Activated T-cell treated with anti-CD3 and anti-CD28 coated beads, Interleukin-2, amount 50 U/mL, for 48 hours (primary cell): ENCODE data around the gene ZC3H7A.
"Not testable (repeated sequence)": the region's sequence is repeated elsewhere in the genome, so short reads cannot be mapped to it uniquely, and the experiment has no call there.

Experiments
- DNase-seq, 2 experiments: peaks; one replicate each; pipeline ENCODE4 v3.0.0-alpha.2; 2020

ZC3H7A gene

DNA sequence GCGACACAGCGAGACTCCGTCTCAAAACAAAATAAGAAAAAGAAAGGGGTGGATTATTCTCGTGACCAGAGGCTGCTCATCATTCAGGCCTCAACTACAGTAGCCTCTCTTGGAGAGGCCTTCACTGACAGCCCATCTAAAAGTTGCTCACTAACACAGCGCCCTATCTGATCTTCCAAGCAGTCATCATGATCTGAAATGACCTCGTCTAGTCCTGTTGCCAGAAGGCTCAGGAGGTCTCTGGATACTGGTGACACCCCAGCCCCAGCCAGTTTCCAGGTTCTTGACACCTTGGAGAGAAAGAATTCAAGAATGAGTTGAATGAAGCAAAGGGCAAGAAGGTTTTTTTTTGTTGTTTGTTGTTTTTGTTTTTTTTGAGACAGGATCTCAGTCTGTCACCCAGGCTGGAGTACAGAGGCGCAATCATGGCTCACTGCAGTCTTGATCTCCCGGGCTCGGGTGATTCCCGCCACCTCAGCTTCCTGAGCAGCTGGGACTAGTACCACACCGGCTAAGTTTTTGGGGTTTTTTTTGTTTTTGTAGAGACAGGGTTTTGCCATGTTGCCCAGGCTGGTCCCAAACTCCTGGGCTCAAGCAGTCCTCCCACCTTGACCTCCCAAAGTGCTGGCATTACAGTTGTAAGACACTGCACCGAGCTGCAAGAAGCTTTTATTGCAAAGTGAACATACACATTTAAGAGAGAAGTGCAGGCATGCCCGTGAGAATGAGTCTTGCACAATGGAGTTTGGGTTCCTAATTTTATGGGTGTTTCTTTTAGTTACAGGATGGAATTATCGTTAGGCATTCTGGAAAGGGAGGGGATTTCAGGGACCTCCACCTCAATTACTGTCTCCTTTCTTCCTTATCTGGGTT, 2.7 kb upstream of the ZC3H7A start:
- no peak for DNase-seq

DNA sequence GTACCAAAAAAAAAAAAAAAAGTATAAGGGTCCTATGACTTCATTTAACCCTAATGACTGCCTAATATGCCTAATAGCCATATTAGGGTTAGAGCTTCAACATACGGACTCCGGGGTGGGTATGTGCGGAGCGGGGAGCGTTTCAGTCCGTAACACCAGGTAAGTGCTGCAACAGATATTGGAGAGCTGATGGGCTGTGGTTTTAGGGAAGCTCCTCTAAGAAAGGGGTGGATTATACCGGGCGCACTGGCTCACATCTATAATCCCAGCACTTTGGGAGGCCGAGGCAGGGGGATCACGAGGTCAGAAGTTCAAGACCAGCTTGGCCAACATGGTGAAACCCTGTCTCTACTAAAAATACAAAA, 1.9 kb upstream of the ZC3H7A start:
- no peak for DNase-seq

DNA sequence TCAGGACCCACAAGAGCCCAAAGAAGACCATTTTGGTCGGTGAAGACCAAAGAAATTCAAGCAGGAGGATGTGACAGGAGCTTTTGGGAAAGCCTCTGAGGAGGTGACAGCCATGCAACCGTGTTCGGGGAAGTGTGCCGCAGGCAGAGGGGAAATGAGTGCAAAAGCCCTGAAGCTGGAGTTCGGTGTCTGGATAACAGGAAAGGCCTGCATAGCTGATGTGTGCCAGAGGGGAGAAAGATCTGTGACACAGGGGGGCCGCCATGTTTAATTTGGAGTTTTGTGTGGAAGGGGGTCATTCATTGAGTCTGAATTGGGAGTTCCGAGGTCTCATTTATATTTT, 870 bp upstream of the ZC3H7A start:
- DNase-seq: peak in 1 of 2 experiments; percentile 55

DNA sequence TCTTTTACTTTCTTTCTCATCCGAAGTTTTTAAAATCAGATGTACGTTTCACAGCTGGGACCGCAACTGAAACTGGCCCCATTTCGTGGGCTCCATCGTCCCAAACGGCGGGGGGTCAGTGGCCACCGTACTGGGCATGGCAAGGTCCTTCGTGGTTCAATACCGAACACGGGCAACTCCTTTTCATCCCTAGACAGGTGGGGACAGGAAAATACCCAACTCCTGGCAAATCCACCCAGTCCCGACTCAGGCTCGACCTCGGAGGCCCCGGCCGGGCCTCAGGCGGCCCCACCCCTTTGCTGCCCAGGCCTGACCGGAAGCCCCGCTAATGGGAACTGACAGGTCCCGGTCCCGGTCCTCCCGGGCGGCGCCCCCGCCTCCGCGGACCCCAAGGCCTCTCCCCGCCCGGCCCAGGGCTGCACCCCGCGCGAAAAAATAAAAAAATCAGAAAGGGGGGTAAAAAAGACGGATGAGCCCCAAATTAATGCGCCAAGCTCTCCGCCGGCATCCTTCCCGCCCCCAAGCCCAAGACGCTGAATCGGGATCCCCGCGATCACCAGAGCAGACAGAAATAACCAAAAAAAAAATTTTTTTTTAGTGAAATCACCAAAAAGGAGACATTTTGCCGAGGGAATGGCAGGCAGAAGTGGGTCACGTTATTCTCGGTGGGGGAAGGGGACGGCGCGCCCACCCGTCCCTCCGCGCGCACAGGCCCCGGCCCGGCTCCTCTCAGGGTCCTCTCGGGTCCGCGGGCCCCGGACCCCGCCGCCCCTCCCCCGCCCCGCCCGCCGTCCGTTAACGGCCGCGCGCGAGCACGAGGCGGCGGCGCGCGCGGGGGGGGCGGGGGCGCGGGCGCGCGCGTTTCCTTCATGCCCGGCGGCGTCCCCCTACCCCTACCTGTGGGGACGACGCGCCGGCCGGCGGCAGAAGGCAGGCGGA, 562 bp downstream of the ZC3H7A start:
- DNase-seq: peak; percentile 43 to 52

DNA sequence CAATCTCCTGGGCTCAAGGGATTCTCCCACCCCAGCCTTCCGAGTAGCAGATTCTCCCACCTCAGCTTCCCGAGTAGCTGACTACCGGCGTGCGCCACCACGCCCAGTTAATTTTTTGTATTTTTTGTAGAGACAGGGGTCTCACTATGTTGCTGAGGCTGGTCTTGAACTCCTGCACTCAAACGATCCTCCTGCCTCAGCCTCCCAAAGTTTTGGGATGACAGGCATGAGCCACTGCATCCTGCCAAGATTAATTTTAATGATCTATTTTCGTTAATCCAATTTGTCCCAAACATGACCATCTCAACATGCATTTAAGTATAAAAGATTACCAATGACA, 1.2 kb downstream of the ZC3H7A start:
- no peak for DNase-seq

DNA sequence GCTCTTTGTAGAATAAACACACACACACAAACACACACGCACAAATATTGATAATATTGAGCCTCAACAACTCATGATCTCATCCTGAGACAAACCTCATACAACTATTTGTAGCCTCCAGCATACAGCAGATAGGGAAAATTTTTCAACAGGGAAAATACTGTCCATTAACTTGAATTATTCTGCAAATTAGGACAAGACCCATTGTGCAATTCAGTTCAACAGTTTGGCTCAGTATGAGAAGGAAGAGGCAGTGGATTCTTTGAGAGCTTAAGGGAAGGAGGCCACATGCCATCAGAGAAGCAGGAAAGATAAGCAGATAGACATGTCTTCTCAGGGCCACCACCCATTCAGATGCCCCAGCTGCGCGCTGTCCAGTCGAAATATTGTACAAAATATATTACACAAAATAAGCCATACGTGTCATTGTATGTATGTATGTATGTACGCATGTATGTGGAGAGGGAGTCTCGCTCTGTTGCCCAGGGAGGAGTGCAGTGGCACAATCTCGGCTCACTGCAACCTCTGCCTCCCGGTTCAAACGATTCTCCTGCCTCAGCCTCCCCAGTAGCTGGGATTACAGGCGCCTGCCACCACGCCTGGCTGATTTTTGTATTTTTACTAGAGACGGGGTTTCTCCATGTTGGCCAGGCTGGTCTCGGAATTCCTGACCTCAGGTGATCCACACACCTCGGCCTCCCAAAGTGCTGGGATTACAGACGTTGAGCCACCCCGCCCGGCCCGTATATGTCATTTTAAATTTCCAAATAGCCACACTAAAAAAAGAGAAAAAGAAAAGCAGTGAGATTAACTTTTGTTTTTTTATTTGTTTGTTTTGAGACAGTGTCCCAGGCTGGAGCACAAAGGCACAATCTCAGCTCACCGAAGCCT, 1.8 kb downstream of the ZC3H7A start:
- DNase-seq: no peak

DNA sequence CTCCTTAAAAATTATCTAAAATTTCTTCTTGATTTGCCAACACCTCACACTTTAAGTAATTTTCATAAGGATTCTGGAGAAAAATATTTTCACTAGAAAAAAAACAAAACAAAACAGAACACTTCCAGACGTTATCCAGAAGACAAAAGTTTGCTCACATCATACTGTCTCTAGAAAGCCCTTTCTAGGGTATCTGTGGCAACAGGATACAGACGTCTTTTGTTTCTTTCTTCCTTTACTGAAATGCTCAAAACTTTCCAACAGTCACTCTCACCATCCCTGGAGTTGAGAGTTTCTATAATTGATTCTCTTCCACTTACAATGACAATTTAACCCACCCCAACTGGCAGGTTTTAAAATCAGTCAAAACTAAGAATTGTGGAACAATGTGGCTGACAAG, 2.6 kb downstream of the ZC3H7A start:
- no peak for DNase-seq

DNA sequence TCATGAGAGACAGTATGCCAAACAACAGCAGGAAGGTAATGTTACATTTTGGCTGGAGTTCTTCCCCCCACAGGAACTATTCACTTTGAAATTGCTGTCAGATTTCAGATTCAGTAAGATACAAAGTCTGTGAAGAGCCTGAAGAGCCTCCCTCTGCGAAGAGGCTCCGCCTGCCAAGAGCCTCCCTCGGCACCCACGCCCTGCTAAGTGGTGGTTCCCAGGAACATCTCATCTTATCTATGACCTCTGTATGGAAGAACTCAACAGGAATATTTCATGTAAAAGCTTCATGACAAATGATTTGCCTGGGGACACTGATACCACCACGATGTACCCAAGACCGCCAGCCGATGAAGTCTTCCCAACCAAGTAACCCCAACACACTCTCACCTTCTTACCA, 3.2 kb downstream of the ZC3H7A start:
- DNase-seq: no peak

DNA sequence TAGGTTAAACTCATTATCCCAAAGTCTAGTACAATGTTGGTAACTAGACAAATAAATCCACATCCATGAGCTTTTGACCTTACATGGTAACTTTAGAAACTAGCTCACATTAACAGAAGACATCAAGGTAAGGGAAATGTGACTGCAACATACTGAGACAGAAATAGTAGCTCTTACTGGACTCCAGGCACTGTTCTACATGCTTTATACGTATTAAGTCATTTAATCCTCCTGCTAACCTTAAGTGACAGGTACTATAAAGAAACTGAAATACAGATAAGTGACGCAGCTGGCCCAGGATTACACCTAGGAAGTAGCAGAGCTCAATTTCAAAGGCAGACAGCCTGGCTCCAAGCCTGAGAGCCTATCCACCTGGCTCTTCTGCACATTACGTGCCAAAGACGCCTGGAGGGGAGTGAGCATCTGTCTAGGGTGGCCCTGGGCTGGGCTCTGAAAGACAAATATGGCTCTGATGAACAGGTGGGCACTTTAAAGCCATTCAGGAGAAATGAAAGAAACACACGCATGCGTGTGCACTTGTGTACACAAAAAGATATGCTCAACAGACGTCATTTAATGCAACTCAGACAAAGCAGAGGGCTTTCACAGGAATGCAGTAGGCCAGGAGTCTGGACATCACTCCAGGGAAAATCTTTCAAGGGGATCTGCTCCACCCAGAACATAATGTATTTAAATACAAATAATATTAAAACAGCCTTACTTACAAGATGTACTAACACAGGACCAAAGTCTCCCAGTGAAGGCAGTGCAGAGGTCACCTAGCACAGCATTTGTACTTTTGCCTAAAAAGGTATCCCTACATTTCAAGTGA, 4.4 kb downstream of the ZC3H7A start:
- no peak for DNase-seq

DNA sequence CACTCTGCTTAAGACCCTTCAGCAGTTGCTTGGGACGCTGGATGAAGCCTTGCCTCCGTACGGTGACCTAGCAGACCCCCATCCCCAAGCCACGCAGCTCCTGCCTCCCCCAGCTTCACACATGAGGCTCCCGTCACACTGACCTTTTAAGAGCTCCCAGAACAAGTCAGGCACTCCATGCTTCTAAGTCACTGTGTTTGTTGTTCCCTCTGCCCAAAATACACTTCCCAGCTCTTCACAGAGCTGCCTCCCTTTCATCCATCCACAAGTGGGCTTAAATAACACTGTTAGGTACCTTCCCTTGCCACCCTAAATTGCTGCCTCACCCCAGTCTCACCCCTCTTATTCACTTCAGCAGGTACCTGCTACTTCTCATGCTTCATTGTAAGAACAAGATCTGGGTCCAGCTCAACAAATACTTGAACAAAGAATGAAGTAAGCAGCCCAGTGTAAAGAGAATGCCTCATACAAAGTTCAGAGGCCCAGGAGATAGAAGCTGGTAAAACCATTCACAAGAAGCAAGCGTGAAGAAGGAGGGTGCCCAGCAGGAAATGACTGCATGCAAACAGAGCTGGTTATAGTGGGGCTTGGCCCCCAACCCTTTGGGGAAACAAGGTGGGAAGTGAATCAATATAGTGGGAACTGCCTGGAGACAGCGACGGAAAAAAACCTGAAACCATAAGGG, 5.8 kb downstream of the ZC3H7A start:
- DNase-seq: no peak

DNA sequence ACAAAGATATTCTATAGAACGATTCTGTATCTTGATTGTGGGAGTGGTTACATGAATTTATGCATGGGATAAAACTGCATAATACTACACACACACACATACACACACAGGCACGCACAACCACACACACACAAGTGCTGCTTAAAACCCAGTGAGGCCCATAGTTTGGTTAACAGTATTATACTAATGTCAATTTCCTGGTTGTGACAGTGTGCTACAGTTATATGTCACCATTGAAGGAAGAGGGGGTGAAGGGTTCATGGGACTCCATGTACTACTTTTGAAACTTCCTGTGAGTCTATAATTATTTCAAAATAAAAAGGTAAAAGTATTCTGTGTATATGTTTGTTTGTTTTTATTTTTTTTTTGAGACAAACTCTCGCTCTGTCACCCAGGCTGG, 8.1 kb downstream of the ZC3H7A start:
- DNase-seq: no peak

DNA sequence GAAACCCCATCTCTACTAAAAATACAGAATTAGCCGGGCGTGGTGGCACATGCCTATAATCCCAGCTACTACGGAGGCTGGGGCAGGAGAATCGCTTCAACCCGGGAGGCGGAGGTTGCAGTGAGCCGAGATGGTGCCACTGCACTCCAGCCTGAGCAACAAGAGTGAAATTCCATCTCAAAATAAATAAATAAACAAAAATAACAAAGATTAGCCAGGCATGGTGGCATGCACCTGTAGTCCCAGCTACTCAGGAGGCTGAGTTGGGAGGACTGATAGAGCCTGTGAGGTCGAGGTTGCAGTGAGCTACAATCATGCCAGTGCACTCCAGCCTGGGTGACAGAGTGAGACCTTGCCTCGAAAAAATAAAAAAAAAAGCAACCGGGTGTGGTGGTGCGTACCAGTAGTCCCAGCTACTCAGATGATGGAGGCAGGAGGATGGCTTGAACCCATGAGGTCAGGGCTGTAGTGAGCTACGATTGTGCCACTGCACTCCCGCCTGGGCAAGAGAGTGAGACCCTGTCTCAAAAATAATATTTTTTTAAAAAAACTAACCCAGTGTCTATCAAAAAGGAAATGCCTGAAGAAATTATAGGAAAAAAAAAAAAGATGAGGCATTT, 12.0 kb downstream of the ZC3H7A start:
- DNase-seq: not testable (repeated sequence)

DNA sequence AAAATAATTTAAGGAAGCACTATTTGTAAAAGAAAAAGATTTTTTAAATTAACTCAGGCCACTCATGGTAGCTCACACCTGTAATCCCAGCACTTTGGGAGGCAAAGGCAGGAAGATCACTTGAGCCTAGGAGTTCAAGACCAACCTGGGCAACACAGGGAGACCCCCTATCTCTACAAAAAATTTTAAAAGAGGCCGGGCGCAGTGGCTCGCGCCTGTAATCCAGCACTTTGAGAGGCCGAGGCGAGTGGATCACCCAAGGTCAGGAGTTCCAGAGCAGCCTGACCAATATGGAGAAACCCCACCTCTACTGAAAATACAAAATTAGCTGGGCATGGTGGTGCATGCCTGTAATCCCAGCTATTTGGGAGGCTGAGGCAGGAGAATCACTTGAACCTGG, 12.7 kb downstream of the ZC3H7A start:
- not testable (repeated sequence) for DNase-seq

DNA sequence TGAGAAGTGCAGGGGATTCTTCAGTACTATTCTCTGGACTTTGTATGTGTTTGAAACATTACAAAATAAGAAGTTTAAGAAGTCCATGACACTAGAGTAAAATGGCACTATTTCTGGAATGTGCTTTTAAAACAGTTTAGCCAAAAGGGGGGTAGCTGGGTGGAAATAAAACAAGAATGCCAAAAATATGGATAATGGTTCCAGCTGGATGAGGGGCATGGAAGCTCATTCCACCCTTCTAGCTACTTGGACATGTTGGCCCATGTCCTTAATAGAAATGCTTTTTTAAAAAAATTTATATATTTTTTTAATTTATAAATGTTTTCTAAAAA, 13.1 kb downstream of the ZC3H7A start:
- no peak for DNase-seq

DNA sequence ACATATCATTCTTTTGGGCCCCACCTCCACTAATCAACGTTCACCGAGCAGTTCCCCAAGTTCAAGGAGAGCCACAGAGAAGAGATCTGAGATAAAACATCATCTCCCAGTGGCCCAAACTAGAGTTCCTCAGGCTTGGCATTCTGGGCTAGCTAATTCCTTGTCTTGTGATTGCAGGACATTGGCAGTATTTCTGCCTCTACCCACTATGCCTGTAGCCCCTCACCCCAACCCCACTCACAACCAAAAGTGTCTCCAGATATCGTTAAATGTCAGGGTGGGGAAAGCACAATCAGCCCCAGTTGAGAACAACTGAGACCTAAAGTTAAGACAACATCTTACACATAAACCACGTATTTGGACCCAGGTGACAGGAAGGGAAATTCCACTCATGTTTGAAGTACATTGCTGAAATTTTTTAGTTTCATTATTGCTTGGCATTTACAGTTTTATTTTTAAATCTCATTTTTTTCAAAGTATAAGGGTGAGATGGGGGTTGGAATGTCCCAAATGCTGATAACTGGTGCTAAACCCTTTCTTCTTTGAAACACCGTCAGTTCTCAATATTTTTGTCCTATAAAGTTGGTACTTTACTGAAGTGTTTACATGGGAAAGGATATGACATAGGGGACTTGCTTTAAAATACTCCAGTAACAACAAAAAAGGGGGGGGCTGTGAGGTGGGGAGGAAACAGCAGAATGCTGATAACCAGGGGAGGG, 13.6 kb downstream of the ZC3H7A start:
- peak; percentile 61 to 64 for DNase-seq

DNA sequence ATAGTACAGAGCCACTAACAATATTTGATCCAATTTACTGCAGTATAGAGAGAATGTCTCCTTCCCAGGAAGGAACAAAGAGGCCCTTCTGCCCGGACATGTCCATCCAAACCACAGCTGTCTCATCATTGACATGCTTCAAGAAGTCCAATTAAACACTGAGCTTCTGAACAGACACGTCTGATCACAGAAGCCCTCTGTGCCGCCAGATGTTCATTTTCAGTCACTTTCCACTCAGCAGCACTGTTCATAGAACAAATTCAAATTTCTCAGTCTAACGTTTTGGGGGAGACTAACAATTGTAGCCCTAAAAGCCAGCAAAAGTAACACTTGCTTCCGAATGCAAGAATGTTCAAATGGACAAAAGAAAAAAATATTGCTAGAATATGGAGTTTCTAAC, 15.3 kb downstream of the ZC3H7A start:
- no peak for DNase-seq

DNA sequence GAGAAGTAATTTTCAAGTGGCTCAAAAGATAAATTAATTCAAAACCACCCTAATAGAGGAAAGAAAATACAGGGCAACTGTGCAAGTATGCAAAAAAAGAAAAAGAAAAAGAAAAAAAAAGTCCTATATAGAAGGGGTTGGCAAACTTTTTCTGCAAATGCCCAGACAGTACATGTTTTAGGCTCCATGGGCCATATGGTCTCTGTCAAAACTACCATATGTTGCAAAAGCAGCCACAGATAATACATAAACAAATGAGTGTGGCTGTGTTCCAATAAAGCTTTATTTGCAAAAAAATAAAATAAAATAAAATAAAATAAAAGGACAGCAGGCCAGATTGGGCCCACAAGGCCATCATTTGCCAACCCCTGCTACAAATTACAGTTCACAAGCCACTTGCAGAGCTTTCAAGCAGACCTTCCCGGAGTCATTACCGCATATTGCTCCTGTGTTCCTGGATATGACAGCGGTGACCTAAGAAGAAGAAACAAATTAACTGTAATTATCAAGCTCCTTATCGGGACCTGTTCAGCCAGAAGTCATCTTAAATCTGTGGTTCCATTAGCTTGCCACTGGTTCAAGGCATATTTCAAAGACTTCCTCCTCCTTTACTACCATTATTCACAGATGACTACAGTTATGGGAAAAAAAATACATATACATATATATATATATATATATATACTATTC, 15.9 kb downstream of the ZC3H7A start:
- DNase-seq: no peak

DNA sequence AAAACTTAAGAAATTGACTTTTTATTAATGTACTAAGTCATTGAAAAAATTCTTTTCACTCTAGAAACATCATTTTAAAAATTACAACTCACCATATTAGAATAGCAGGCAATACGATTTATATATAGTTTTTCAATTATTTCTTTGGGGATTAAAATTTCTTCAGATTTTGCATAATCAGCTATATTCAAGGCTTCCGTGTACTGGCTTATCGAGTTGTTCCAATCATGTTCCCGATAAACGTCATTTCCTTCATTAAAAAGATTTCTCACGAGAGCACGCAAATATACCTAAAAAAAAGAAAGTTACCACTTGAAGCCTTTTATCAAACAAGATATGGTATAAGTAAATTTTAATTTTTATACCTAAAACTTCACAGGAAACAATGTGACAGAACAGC, 18.0 kb downstream of the ZC3H7A start:
- no peak for DNase-seq

DNA sequence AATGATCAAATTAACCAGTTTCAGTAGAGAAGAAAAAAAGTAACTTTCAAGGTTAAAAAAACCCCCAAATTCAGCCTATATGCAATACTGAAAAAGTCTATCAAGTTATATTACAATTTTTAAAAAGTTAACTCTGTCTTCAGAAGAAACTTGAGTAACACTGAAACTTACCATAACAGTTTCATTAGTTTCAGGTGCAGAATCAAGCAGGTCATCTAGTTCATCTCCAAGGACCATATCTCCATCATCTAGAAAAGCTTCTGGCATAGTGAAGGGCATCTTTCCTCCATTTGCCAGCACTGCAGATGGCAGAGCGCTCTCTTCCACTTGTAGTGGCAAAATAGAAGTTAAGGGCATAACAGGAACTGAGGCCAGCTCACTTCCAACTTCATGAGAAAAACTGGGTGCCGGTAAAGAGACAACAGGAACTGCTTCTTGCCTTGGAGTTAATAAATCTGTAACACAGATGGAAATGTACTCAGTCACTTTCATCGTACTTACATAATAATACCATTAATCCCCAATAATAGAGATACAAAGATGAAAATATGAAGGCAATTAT, 22.9 kb downstream of the ZC3H7A start:
- DNase-seq: no peak

DNA sequence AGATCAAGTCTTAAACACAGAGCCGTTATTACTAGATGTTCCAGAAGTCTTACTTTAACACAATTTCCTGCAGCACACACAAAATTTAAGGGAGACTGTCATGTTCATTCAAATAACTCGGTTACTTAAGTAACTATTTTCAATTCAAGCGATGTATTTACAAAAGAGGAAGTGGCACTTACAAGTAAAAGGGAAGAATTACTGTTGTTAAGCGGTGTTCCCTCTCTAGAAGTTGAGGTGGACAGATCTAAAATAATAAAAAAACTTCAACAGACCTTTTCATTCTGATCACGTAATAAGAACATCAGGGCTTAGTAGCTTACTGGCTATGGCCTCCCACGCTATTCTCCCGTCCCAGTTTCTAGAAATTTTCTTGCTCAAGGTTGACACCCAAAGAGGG, 28.2 kb downstream of the ZC3H7A start:
- DNase-seq: no peak
